Adrenal gland (tissue), 5 donors: ENCODE results near the gene SMYD1.

ENCODE experiments used
- POLR2A ChIP-seq, 2 donors: fragments of 450-650 bp; IDR thresholded peaks; one replicate each; pipeline ENCODE4 v1.6.1; 2017; ENCODE audit warnings: antibody characterized with exemption in 2 of 2, mild to moderate bottlenecking in 2 of 2, moderate library complexity in 1 of 2
- TF ChIP-seq, protein P1 (sequence below), 6 experiments: fragments of 450-650 bp in 4 of 6; fragments of 200-600 bp in 2 of 6; sonication (generic) in 1 of 6; IDR thresholded peaks; 1 replicate in 5 of 6; 2 replicates in 1 of 6; pipeline versions ENCODE4 v1.5.1 to v1.8.0; 2016 to 2021; ENCODE audit warnings: antibody characterized with exemption in 6 of 6, mild to moderate bottlenecking in 2 of 6, moderate library complexity in 1 of 6
- donor health status: DM: no; HTN: no; CAD: no.

DNA sequence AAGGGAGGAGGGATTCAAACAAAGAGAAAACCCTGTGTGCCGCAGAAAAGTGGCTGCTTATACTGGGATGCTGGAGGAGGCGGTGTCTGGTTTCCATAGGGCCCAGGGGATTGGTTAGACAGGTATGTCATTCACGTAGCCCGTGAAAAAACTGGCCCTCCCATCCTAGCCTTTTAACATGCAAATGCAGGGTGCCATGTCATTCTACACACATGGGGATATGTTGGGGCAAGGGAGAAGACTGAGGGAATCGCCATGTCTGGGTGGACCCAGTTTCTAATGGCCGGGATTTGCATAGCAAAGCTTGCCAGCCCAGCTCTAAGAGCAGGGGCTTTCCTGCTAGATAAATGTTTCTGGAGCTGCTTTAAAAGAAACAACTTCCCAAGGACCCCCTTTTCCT lies 43.1 kb upstream of the SMYD1 start:
- TF ChIP-seq, protein P1, sequence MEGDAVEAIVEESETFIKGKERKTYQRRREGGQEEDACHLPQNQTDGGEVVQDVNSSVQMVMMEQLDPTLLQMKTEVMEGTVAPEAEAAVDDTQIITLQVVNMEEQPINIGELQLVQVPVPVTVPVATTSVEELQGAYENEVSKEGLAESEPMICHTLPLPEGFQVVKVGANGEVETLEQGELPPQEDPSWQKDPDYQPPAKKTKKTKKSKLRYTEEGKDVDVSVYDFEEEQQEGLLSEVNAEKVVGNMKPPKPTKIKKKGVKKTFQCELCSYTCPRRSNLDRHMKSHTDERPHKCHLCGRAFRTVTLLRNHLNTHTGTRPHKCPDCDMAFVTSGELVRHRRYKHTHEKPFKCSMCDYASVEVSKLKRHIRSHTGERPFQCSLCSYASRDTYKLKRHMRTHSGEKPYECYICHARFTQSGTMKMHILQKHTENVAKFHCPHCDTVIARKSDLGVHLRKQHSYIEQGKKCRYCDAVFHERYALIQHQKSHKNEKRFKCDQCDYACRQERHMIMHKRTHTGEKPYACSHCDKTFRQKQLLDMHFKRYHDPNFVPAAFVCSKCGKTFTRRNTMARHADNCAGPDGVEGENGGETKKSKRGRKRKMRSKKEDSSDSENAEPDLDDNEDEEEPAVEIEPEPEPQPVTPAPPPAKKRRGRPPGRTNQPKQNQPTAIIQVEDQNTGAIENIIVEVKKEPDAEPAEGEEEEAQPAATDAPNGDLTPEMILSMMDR (IDR thresholded peaks at IDR 0.05) = no peak
- no peak for TF ChIP-seq POLR2A (IDR thresholded peaks at IDR 0.05)
